Brain microvascular endothelial cell (primary cell): Measurements from ENCODE around the gene SYCE3.

ENCODE experiments used
- DNase-seq: peaks from one replicate; pipeline ENCODE4 v3.0.0-alpha.2; 2020
- H3K27ac ChIP-seq: fragments of 250-450 bp; sonication (Bioruptor Pico); 2 replicates; pipeline ENCODE4 v1.5.1; 2020; ENCODE audit warnings: mild to moderate bottlenecking, moderate library complexity
- H3K27me3 ChIP-seq: fragments of 250-450 bp; sonication (Bioruptor Pico); replicated peaks from 2 replicates; pipeline ENCODE4 v1.5.1; 2020; ENCODE audit warnings: mild to moderate bottlenecking
- H3K36me3 ChIP-seq: fragments of 250-450 bp; sonication (Bioruptor Pico); replicated peaks from 2 replicates; pipeline ENCODE4 v1.5.1; 2020; ENCODE audit warnings: mild to moderate bottlenecking
- H3K4me3 ChIP-seq: 2 replicates; pipeline ENCODE4 v1.5.1; 2011; ENCODE audit warnings: low read depth, mild to moderate bottlenecking, control low read depth, low read length, moderate library complexity
- CTCF ChIP-seq: IDR thresholded peaks from 2 replicates; pipeline ENCODE4 v1.5.1; 2011; ENCODE audit warnings: low read depth, mild to moderate bottlenecking, moderate library complexity, low read length, control low read depth, inconsistent platforms; ENCODE audit errors: missing control alignments
- in situ Hi-C: cut with HindIII; loops from 2 replicates; pipeline ENCODE4 v1.10.0; 2017; ENCODE audit warnings: low sequenced_read_pairs, low pct_ligation_motif_present

The SYCE3 gene

DNA sequence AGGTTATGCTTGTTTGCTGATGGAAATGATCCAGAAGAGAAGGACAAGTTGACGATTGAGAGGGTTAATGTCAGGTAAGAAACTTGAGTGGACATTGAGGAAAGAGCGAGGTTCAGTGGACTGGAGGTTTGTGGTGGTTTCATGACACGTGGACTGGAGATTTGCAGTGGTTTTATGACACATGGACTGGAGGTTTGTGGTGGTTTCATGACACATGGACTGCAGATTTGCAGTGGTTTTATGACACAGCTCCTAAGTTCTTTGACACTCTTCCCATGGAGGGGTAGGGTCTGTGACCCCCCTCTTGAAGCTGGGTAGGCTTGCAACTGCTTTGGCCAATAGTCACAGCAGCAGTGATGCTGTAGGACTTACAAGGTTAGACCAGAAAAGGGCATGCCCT is 32.5 kb upstream of the SYCE3 start:
- DNase-seq = no peak
- peaks cover 4% of the 10 kb centered on the region for H3K27me3 ChIP-seq
- no peak overlapping the region for H3K4me3 ChIP-seq
- H3K27ac ChIP-seq = no peak overlapping the region
- no peak for TF ChIP-seq CTCF
- in situ Hi-C loops = no loop called here
- H3K36me3 ChIP-seq = no peaks in the 10 kb centered on the region

- DNase-seq = no peak
- in situ Hi-C loops = no loop called here
- TF ChIP-seq CTCF = no peak
- Histone ChIP-seq H3K4me3 (no peak overlapping the region), H3K27ac (no peak overlapping the region), H3K36me3 (no peaks in the 10 kb centered on the region), H3K27me3 (no peaks in the 10 kb centered on the region)
Measured at GRCh38 chr22:50587407-50587806, 24.7 kb upstream of the SYCE3 start.

GRCh38 chr22:50586416-50586815 is 23.7 kb upstream of the SYCE3 start:
- no peak overlapping the region for H3K27ac ChIP-seq
- TF ChIP-seq CTCF = no peak
- no peak overlapping the region for H3K4me3 ChIP-seq
- DNase-seq = no peak
- in situ Hi-C loops = no loop called here
- no peaks in the 10 kb centered on the region for H3K27me3 ChIP-seq
- H3K36me3 ChIP-seq = no peaks in the 10 kb centered on the region

DNA sequence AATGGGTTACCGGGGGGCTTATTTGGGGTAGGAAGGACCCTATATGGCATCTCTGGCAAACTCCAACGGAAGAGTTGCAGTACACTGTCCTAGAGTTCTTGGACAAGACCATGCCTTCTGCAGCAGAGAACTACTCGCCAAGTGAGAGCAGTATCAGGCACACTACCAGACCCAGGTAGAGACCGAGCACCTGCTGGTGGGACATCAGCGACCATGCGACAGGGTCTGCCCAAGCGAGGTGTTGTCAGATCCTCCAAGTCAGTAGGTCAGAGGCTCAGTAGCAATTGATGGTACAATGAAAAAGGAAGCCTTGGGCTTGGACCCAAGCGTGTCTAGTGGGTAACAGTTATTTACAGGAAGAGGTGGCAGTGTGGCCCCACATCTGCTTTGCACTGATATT is 23.1 kb upstream of the SYCE3 start:
- no peak overlapping the region for H3K27ac ChIP-seq
- no peak overlapping the region for H3K4me3 ChIP-seq
- DNase-seq = no peak
- in situ Hi-C loops = no loop called here
- H3K36me3 ChIP-seq = no peaks in the 10 kb centered on the region
- H3K27me3 ChIP-seq = no peaks in the 10 kb centered on the region
- no peak for TF ChIP-seq CTCF

- Histone ChIP-seq H3K36me3 (no peaks in the 10 kb centered on the region), H3K27ac (no peak overlapping the region), H3K27me3 (no peaks in the 10 kb centered on the region), H3K4me3 (no peak overlapping the region)
- in situ Hi-C loops = no loop called here
- no peak for DNase-seq
- no peak for TF ChIP-seq CTCF
Measured at GRCh38 chr22:50585238-50585637, 22.5 kb upstream of the SYCE3 start.
